HG02610 (cell line): ENCODE measurements around the gene AP3B2.

Source experiments
- ATAC-seq: cut with Tn5 transposase; IDR thresholded peaks from one replicate; pipeline ENCODE4 v1.9.1; 2021; ENCODE audit warnings: mild to moderate bottlenecking, moderate library complexity; ENCODE audit not compliant: unreplicated experiment

AP3B2 gene

DNA sequence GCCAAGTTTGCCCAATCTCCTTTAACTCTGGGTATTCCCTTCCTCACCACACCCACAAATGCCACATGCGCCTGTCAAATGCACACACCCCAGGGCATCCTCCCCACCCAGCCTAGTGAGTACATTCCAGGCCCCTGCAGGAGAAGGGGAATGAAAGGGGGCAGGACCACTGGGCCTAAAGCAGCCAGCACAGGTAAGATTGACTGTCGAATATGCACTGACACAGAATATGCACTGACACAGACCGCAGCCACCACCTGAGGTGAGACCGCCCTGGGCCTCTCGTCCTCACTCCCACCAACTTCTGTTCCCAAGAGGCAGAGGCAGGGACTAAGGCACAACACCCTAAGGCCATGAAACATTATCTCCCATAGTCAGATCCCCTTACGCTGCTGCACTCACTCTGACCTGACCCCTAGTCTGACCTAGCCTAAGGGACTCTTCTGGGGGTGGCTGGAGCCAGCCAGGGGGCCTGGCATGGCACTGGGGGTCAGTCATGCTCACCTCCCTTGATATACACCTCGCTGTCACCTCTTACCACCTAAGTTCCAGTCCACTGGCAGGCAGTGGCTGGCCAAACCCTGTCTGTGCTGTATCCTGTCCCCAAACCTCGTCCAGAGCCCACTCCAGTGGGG is 10.8 kb downstream of the AP3B2 start:
- ATAC-seq = no peak

DNA sequence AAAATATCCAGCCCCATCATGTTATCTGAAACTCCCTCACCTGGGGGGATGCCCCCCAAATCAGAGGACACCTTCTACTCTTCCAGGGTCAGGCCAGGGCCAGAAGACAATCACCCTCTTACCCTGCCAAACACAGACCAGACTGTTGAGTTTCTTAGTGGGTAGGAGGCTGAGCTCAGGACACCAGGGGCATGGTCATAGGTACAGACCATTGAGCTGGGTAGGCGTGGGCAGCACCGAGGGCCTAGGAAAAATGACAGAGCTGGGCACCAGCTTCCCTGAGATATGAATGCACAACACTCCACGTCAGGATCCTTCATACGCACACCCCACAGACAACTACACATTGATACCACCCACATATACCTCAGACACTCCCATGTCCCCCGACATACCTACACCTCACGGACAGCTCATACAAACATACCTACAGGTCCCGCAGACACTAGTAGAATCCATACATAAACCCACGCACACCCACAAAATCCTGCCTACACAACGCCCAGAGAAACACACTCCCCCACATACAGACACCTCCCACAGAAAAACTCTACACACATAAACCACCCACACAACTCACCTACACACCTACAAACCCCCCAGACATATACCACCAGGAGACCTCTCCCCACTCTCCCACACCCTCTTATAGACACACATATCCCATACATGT is 11.8 kb downstream of the AP3B2 start:
- ATAC-seq = no peak

DNA sequence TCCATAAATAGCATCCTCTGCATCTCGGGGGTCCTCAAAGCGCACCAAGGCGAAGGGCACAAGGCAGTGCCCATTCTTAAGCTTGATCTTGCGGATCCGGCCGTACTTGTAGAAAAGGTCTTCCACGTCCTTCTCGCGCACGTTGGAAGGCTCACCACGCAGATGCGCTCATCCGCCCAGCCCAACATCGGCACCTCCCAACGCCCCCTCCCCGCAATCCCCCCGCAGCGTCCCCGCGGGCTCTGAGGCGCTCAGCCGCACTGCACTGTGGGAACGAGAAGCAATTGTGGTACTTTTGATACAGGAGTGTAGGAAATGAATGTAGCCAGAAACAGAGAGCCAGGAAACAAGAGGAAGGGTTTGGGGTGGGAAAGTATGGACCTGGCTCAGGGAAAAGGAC is 17.5 kb downstream of the AP3B2 start:
- ATAC-seq = no peak

DNA sequence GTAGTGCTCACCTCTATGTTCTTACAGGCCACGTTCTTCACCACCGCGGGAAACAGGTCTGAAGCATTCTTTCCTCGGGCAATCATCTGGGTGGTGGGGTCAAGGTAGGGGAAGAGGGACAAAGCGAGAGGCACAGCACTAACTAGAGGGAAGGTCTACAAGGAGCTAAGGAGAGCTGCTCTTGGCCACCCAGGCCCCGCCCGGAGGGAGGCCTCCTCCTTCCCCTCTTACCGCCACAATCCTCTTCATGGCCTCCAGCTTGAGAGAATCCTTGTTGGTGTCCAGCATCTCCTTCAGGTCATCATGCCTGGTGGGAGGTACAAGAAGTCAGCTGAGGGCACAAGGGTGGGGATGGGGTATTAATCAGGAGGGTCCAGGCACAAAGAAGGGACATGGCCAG is 20.5 kb downstream of the AP3B2 start:
- ATAC-seq = no peak

DNA sequence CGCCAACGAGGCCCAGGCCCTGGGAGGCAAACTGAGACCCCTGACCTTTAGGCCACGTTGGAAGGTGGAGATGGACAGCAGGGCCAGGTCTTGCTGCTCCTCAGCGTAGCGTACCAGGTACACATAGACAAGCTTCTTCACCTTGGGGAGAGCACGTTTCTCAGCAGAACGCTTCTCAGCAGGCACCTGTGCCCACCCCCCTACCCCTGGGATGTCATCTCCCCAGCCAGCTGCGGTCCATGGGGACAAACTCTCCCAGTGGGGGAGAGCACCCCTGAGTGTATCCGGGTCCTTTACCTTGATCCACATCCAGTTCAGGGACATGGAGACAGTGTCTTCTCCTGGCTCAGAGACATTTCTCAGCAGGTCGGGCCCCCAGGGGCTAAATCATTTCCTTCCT is 21.0 kb downstream of the AP3B2 start:
- ATAC-seq = no peak

DNA sequence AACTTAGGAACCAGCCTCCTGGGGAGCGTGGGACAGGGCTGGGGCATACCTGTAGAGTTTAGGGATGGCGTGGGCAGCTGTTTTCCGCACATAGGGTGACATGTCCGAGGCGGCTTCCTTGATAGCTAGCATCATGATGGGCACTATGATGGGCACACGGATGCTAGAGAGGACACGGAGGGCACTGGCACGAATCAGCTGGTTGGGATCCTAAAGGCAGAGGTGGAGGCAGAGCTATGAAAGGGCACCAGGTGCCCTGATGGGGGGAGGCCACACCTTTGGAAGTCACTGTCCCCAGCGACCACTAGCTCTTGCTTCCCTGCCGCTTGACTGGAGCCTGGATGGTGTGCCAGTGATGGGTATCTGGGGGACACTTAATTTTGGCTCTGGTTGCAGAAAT is 28.3 kb downstream of the AP3B2 start:
- no peak for ATAC-seq

DNA sequence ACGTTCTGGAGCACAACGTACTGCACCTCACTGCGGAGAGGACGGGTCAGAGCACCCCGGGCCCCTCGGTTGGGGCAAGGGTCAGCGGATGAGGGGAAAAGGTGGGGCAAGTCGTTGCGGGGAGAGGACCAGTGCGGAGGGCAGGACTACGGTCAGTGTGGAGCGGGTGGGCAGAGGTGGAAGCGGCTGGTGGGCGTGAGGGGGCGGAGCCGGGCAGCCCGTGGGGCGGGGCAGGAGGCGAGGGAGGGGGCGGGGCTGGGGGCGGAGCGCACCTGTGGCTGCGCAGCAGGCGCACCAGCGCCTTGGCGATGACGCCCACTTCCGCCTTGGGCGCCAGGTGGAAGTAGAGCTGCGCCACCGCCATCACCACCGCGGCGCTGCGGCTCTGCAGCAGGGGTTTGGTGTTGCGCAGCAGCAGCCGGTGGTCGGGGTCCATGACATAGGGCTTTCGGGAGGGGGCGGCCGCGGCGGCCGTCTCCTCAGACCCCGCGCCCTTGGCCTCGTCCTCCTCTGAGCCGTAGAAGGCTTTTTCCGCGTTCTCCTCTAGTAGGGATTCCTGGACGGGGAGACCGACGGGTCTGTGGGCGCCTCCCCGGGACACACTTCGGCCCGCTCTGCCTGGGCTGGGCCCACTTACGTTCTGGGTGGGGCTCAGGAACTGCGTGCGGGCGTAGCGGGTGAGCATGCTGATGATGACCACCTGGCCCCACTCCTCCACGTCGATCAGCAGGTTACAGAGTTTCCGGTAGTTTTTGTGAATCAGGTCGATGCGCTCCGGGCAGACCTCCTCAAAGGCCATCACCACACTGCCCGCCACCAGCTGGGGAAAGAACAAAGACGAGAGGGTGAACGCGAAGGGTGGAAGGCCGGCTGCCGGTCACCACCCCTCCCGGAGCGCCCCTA is 29.2 kb downstream of the AP3B2 start:
- ATAC-seq = no peak

DNA sequence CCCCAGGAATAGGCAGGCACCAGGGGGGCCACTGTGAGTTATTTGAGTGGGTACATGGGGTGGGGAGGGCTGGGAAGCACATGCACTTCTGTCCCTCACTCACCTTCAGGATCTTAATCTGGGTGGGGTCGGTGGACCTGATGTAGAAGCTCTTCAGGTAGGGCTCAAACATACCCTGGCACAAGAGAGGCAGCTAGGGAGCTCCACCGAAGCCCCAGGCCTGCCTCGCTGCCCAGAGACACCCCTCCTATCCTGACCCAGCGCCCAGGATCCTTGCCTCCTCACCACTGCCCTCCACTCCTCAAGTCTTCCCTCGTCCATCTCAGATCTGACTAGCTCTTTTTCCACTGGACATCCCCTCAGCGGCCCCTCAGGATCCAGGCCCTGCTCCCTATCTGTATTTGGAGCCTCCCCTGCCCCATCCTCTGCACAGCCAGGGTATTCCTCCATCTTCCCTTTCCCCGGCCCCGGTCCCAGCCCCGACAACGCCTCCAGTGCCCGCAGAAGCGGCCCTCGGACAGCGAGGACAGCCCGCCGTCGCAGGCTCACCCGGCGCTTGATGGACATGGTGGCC is 30.0 kb downstream of the AP3B2 start:
- ATAC-seq = no peak

DNA sequence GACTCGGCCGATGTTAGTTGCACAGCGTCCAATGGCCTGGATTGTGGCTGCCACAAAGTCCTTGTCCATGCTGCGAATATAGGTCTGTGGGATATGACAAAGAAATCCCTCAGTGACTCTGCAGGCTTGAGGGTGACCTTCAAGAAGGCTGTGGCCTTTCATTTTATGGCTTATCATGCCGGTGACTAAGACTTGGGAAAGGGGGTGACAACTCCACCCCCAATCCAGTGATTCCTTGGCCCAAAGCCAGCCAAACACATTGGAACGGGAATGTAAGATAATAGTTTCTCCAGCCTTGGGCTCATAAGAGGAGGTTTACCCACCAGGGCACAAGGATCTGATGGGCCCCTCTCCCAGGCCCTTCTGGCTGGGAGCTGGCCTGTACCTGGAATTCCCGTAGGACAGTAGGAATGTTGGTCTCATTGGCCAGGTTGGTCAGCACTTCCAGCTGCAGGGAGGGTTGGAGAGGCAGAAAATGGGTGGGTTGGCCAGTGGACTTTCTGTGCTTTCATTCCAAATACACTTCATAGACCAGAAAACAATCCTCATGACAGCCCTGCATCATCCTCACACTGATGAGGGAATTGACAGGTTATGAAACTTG is 31.9 kb downstream of the AP3B2 start:
- ATAC-seq = no peak

DNA sequence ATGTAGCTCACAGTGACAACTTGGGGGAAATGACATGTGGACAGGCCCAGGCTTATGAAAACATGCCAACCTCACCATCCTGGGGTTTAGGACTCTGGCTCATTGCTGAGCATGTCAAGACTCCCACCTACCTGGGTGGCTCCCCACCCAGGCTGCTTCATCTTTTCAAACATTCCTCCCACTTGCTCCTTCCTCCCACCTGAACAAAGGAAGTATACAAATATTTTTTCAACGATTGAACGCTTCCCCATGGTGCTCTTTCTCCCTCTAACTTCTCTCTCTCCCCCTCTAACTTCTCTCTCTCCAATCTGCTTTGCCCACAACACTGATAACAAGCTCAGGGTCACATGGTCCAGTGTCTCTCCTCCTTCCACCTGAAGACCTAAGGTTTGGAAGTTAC is 34.8 kb downstream of the AP3B2 start:
- ATAC-seq = no peak

DNA sequence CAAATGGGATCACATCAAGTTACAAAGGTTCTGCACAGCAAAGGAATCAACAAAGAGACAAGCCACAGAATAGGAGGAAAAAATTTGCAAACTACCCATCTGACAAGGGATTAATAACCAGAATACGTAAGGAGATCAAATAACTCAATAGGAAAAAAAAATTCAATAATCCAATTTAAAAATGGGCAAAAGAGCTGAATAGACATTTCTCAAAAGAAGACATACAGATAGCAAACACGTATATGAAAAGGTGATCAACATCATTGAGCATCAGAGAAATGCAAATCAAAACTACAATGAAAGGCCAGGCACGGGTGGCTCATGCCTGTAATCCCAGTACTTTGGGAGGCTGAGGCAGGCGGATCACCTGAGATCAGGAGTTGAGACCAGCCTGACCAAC is 39.0 kb downstream of the AP3B2 start:
- ATAC-seq = no peak

DNA sequence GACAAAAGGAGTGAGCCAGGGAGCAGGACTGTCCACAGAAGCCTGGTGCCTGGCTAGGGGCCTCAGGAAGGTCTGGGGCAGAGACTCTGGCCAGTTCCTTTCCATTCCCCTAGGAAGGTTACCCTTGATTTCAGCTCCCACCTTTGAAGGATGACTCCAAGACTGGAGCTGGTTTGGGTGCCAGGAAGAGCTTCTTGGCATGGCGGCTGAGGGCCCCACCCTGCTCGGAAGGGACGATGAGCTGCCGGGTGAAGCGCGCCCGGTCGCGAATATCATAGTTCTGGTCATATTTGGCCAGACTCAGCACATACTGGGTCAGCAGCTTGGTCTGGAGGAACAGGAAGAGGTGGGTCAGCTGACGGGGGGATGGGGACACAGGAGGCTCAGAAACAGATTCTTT is 43.1 kb downstream of the AP3B2 start:
- ATAC-seq = no peak

DNA sequence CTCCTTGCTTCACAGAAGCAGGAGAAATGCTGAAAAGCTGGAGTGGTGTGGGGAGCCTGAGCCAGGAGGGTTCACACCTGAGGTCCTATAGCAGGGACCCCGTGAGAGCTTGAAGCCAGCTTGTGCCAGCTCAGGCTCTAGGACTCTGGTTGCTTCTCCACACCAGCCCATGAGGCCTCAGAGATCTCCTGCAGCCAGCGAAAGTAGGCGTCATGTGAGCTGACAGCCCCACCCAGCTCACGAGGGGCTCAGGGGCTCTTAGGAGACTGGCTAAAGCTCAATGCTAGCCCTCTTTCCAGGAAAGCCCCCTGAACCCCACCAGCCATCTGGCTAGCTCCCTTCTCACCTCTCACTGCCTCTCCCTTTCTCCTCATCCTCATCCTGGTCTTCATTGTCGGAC is 45.7 kb downstream of the AP3B2 start:
- ATAC-seq = no peak

DNA sequence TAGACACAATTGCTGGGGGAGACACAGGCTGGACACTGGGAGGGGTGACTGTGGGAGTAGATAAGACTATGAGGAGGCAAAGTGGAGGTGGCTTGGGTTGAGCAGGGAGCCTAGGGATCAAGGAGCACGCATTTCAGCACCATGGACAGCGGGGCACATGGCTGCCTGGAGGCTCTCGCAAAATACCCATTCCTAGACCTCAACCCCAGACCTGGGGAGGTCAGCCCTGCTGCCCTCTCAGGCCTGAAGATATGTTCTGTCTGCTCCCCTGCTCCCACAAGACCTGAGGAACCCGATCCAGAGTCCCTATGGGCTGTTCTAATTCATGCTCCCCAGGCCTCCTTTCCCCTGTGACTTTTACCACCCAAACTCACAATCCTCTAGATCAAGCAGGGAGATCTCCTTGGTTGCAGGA is 46.5 kb downstream of the AP3B2 start:
- no peak for ATAC-seq

DNA sequence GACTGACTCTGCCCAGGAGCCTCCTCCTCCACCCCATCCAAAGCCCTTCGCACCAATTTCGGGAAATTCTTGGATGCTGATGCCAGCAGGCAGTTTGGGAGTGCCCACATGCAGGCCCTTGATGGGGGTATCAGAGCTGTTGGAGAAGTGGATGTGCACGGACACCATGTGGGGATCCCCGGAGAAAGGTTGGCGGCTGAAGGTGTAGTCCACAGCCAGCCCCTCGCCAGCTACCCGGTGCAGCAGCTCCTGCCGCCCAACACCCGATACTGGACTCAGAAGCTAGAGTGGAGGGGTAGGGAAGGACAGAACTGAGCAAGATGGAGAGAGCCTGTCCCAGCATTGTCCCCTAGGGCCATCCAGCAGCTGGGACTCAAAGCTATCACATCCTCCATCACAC is 47.0 kb downstream of the AP3B2 start:
- no peak for ATAC-seq

DNA sequence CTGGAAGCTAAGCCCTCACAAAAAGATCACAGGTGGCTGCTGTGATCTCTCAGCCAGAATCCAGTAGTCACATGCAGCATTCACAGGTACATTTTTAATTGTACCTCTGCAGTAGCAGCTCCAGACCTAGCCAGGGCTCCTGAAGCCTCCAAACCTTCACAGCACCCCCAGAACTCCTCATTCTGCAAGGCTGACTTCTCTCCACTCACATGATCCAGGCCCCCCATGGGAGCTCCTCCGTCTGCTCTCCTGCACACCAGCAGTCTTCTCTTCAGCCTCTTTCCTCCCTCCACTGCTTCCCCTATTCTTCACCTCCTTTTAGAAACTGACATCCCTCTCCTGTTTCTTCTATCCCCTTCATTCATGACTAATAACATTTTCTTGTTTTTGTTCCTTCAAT is 49.3 kb downstream of the AP3B2 start:
- ATAC-seq = no peak

DNA sequence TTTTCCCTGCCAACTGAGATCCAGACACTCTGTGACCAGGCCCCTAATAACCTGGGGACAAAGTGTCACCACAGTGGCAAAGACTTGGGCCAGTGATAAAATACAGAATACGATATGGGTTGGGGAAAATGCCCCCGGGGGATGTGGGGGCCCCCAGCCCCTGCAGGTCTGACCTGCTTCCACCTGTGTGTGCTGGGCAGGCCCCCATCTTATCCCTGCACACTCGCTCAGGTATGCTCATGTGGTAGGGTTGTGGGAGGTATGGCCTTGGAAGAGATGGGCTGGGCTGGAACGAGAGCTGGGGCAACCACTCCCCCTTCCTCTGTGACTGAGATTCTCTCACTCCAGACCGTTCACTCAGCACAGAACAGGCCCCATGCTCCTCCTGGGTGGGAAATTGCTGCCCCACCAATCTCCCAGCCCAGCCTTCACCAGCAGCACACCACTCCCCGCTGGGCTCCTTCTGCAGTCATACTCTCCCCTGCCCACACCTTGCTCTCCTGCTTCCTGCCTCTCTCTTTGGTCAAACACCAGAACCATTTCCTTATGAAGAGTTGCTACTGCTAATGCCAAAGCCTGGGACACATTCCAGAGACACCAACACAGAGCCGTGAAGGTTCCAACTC is 52.9 kb downstream of the AP3B2 start:
- no peak for ATAC-seq

DNA sequence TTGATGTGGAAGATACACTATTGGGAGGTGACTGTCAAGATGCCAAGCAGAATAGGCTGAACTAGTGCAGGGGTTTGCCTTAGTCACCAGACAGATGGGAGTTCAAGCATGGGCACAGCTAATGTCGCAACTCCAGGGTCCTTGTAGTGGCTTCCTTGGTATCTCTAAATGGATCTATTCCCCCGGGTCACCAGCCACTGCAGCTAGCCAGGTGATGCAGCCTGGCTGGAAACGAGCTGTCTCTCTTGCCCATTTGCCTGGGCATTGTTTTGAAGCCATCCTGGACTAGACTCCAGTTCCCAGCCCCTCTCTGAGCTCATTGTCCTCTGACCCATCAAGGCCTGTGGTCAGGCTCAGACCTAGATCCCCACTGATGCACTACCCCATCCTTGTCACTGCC is 54.1 kb downstream of the AP3B2 start:
- ATAC-seq = no peak

DNA sequence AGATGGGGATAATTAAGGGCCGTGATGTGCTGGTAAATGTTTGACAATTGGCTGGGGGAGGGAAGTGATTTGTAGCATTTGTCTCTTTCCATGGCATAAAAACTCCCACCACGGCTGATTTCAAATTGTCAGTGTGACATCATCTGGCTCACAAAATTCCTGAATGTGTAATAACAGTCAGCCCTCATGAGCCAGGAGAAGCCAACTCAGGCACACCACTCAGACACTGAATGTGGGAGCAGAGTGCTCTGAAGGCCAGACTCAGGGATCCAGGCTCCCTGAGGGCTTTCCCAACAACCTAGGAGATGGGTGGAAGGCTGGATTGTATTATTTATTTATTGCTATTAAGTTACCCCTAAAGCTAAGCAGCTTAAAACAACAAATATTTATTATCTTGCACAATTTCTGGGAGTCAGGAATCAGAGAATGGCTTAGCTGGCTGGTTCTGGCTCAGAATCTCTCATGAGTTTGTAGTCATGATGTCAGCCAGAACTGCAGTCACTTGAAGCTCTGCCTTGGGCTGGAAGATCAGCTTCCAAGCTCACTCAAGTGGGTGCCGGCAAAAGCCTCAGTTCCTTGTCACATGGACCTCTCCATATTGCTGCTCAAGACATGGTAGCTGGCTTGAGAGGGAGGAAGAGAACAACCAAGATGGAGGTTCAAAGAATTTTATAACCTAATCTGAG is 56.0 kb downstream of the AP3B2 start:
- no peak for ATAC-seq

DNA sequence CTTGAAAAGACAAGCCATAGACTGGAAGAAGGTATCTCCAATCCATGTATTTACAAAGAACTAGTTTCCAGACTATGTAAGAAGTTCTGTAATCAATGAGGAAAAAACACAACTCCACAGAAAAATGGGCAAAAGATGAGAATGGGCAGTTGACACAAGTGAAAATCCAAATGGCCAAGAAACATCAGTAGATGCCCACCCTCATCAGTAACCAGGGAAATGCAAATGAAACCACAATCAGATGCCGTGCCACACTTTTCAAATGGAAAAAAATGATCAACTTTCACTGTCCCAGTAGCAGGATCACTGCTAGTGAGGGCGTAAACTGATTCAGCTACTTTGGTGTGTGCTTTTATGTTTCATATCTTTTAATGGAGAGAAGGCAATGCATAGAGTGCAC is 58.0 kb downstream of the AP3B2 start:
- ATAC-seq = no peak
